Esophagus squamous epithelium (tissue), 4 donors: ENCODE measurements around the gene MADCAM1.

Experiments used
- POLR2A ChIP-seq, 4 donors: fragments of 450-650 bp; IDR thresholded peaks; one replicate each; pipeline ENCODE4 v1.6.1; 2017; ENCODE audit warnings: antibody characterized with exemption in 4 of 4, mild to moderate bottlenecking in 4 of 4, moderate library complexity in 3 of 4
- TF ChIP-seq, protein P1 (sequence below), 6 experiments: fragments of 450-650 bp in 4 of 6; fragments of 200-600 bp in 2 of 6; sonication (generic) in 2 of 6; IDR thresholded peaks; one replicate each; pipeline ENCODE4 v1.5.1; 2016 to 2019; ENCODE audit warnings: antibody characterized with exemption in 6 of 6, mild to moderate bottlenecking in 4 of 6, moderate library complexity in 4 of 6

DNA sequence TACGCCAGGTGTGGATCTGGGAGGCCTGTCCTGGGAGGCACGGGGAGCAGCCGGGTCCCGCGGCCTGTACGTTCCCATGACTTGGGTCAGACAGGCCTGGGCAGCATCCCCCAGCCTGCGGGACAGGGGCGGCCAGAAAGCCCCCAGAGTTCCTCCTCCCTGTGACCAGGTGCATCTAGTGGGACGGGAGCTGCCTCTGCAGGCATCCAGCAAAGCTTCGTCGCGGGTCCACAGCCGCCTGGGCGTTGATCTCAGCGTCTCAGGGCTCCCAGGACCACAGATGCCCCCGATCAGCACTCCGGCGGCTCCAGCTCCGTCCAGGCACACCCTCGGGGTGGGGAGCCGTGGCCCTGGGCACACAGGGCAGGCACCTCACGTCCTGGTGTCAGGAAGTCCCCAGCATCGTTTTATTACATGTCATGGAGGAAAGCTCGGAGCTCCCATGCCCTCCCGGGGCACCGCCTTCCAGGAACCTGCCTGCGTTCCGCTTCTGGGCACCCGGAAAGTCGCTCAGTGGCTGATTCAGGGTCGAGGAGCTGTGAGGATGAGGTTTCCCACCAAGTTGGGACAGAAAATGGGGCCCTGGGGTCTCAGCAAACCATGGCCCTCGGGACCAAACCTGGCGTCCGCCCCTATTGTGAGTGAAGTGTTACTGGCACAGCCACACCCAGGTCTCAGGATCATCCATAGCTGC is 46.0 kb downstream of the MADCAM1 start:
- TF ChIP-seq, protein P1, sequence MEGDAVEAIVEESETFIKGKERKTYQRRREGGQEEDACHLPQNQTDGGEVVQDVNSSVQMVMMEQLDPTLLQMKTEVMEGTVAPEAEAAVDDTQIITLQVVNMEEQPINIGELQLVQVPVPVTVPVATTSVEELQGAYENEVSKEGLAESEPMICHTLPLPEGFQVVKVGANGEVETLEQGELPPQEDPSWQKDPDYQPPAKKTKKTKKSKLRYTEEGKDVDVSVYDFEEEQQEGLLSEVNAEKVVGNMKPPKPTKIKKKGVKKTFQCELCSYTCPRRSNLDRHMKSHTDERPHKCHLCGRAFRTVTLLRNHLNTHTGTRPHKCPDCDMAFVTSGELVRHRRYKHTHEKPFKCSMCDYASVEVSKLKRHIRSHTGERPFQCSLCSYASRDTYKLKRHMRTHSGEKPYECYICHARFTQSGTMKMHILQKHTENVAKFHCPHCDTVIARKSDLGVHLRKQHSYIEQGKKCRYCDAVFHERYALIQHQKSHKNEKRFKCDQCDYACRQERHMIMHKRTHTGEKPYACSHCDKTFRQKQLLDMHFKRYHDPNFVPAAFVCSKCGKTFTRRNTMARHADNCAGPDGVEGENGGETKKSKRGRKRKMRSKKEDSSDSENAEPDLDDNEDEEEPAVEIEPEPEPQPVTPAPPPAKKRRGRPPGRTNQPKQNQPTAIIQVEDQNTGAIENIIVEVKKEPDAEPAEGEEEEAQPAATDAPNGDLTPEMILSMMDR (IDR thresholded peaks at IDR 0.05) = no peak
- no peak for TF ChIP-seq POLR2A (IDR thresholded peaks at IDR 0.05)
